Esophagus squamous epithelium (tissue), 5 donors: ENCODE data around the gene SSRP1. TPM values are rescaled to one million over a fixed set of nuclear protein-coding genes. Genes with fewer than 3 reads are reported as not detected.
"Not testable (repeated sequence)": the region's sequence is repeated elsewhere in the genome, so short reads cannot be mapped to it uniquely, and the experiment has no call there.

Experiments used
- DNase-seq: peaks from one replicate; lab custom pipeline; 2025; lab: John Stamatoyannopoulos, UW
- H3K27ac ChIP-seq, 4 donors: fragments of 200-600 bp; sonication (generic); one replicate each; pipeline ENCODE4 v1.5.1; 2016 to 2019; ENCODE audit warnings: mild to moderate bottlenecking in 1 of 4
- H3K27me3 ChIP-seq, 4 donors: fragments of 200-600 bp; sonication (generic); 1 replicate in 3 of 4; 2 replicates in 1 of 4; pipeline versions ENCODE4 v1.5.1 to v1.6.0; 2017 to 2021; ENCODE audit warnings: antibody characterized with exemption in 1 of 4
- H3K36me3 ChIP-seq, 3 donors: fragments of 200-600 bp; sonication (generic); one replicate each; pipeline ENCODE4 v1.5.1; 2016 to 2019
- H3K4me1 ChIP-seq, 3 donors: fragments of 200-600 bp; sonication (generic); one replicate each; pipeline ENCODE4 v1.5.1; 2017 to 2019
- H3K4me3 ChIP-seq, 4 donors: fragments of 200-600 bp; sonication (generic); 1 replicate in 3 of 4; 2 replicates in 1 of 4; pipeline ENCODE4 v1.5.1; 2016 to 2019; ENCODE audit warnings: mild to moderate bottlenecking in 2 of 4, moderate library complexity in 1 of 4
- H3K9me3 ChIP-seq, 3 donors: fragments of 200-600 bp; sonication (generic); one replicate each; pipeline ENCODE4 v1.5.1; 2016 to 2019
- CTCF ChIP-seq, 6 experiments: fragments of 450-650 bp in 4 of 6; fragments of 200-600 bp in 2 of 6; sonication (generic) in 2 of 6; IDR thresholded peaks; one replicate each; pipeline ENCODE4 v1.5.1; 2016 to 2019; ENCODE audit warnings: antibody characterized with exemption in 6 of 6, mild to moderate bottlenecking in 4 of 6, moderate library complexity in 4 of 6
- POLR2A ChIP-seq, 4 donors: fragments of 450-650 bp; IDR thresholded peaks; one replicate each; pipeline ENCODE4 v1.6.1; 2017; ENCODE audit warnings: antibody characterized with exemption in 4 of 4, mild to moderate bottlenecking in 4 of 4, moderate library complexity in 3 of 4
- WGBS, 2 donors: methylation state at CpG; one replicate each; pipeline ENCODE4 v1.1.5; 2018; 5-methylcytosine and 5-hydroxymethylcytosine counted together
- intact Hi-C: fragments of 100-400 bp; cut with DNase I; formaldehyde crosslinking; loops from one replicate; pipeline ENCODE4 v1.15.0; 2022
- total RNA-seq, 4 donors: library from RNA; depleted of rRNA; stranded (reverse); fragments of >200 nt; gene quantifications; one replicate each; pipeline ENCODE4 v1.1.0, GENCODE V29; 2016
- donor health status: DM: yes; HTN: yes; CAD: no.

The SSRP1 gene
- total RNA-seq, 4 donors from 2014 or later, result 49.0 to 98.8 (median 81.3) TPM

DNA sequence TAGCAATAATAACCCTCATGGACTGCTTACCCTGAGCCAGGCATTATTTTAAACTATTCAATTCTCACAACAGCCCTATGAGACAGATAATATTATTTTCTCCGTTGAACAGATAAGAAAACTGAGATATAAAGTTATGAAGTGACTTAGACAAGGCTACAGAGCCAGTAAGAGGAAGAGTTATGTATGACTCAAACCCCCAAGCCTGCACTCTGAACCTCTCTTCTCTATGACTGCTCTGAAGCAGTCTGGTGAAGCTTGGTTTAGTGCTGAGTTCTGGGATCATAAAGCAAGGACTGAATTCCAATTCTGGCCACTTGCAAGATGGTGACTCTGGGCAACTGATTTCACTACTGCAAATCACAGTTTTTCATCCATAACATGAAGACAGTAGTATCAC is 45.4 kb downstream of the SSRP1 start:
- no peak for DNase-seq
- Histone ChIP-seq H3K36me3 (no peaks in the 10 kb centered on the region), H3K27ac (no peak overlapping the region), H3K4me1 (peaks cover 12 to 53% (median 32%) of the 10 kb centered on the region in 3 donors), H3K4me3 (no peak overlapping the region), H3K27me3 (peaks cover 0 to 25% (median 0%) of the 10 kb centered on the region in 4 donors), H3K9me3 (no peaks in the 10 kb centered on the region)
- TF ChIP-seq CTCF (IDR thresholded peaks at IDR 0.05), result no peak
- intact Hi-C loops, result no loop called here
- 60 to 81% methylated on average over 1 of the region's 1 CpG for WGBS, 2 donors

- H3K27ac ChIP-seq, result peak overlapping the region in 3 of 4 donors; percentile 10 to 39 (median 30)
- H3K36me3 ChIP-seq, result no peaks in the 10 kb centered on the region
- no peak for DNase-seq
- H3K27me3 ChIP-seq, result peaks cover 0 to 27% (median 0%) of the 10 kb centered on the region in 4 donors
- no peak for TF ChIP-seq CTCF (IDR thresholded peaks at IDR 0.05)
- TF ChIP-seq POLR2A (IDR thresholded peaks at IDR 0.05), result no peak
- intact Hi-C loops, result no loop called here
- H3K4me1 ChIP-seq, result peaks cover 5 to 43% (median 22%) of the 10 kb centered on the region in 3 donors
- H3K4me3 ChIP-seq, result no peak overlapping the region
- H3K9me3 ChIP-seq, result no peaks in the 10 kb centered on the region
- 15 to 29% methylated on average over 2 to 8 of the region's 11 CpGs for WGBS, 2 donors
These were observed 46.7 kb downstream of the SSRP1 start for GRCh38 chr11:57288771-57289579.

DNA sequence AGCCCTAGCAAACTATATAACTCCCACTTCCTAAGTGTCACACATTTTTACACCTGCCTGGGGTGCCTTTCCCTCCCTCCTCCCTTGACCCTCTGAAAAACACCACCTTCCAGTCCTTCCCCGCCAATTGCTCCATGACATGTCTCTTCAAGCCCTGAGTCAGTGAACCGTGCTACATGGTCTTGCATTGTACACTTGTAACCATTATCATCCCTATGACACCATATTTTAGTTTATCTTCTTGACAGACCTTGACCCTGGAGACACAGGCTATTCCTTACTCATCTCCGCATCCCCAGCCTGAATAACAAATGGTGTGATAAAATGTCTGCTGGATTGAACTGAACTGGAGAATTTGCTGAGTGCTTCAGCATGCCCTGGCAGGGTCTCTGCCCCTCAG is 47.8 kb downstream of the SSRP1 start:
- no peak for TF ChIP-seq POLR2A (IDR thresholded peaks at IDR 0.05)
- TF ChIP-seq CTCF (IDR thresholded peaks at IDR 0.05), result no peak
- 62 to 68% methylated on average over 3 of the region's 3 CpGs for WGBS, 2 donors
- Histone ChIP-seq H3K27ac (no peak overlapping the region), H3K36me3 (no peaks in the 10 kb centered on the region), H3K9me3 (no peaks in the 10 kb centered on the region), H3K4me1 (peaks cover 0 to 43% (median 21%) of the 10 kb centered on the region in 3 donors), H3K4me3 (no peak overlapping the region), H3K27me3 (peaks cover 0 to 27% (median 0%) of the 10 kb centered on the region in 4 donors)
- no peak for DNase-seq
- intact Hi-C loops, result no loop called here

DNA sequence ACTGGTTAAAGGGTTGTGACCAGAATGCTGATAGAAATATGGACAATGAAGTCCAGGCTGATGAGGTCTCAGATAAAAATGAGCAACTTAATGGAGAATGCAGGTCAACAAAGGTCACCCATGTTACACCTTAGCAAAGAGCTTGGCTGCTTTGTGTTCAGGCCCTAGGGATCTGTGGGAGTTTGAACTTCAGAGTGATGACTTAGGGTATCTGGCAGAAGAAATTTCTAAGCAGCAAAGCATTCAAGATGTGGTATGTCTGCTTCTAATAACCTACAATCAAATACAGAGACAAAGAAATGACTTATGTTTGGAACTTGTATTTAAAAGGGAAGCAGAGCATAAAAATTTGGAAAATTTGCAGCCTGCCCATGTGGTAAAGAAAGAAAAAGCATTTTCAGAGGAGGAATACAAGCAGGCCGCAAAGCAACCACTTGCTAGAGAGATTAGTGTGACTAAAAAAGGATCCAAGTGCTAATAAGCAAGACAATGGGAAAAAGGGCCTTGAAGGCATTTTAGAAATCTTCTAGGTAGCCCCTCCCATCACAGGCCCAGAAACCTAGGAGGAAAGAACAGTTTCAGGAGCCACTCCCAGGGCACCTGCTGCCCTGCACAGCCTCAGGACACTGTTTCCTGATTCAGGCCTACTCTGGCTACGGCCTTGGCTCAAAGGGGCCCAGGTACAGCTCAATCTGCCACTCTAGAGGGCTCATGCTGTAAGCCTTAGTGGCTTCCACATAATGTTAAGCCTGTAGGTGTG is 52.3 kb downstream of the SSRP1 start:
- Histone ChIP-seq H3K4me1 (peaks cover 6 to 31% (median 8%) of the 10 kb centered on the region in 3 donors), H3K36me3 (no peaks in the 10 kb centered on the region), H3K4me3 (no peak overlapping the region), H3K27me3 (peaks cover 0 to 31% (median 0%) of the 10 kb centered on the region in 4 donors), H3K27ac (peak overlapping the region in 1 of 4 donors; percentile 18), H3K9me3 (no peaks in the 10 kb centered on the region)
- intact Hi-C loops, result no loop called here
- TF ChIP-seq POLR2A (IDR thresholded peaks at IDR 0.05), result no peak
- no peak for TF ChIP-seq CTCF (IDR thresholded peaks at IDR 0.05)
- WGBS, 2 donors, result 38 to 56% methylated on average over 1 to 2 of the region's 2 CpGs
- DNase-seq, result no peak

GRCh38 chr11:57281546-57281945 is 54.1 kb downstream of the SSRP1 start:
- intact Hi-C loops, H3K4me3 ChIP-seq, DNase-seq, H3K9me3 ChIP-seq, H3K27ac ChIP-seq, H3K36me3 ChIP-seq: not testable (repeated sequence)
- Histone ChIP-seq H3K27me3 (peaks cover 0 to 18% (median 0%) of the 10 kb centered on the region in 4 donors), H3K4me1 (peaks cover 15 to 44% (median 20%) of the 10 kb centered on the region in 3 donors)
- WGBS, 2 donors, result 71 to 89% methylated on average over 6 of the region's 6 CpGs
